ENCODE results near the gene HTRA3. TPM values are rescaled to one million over a fixed set of nuclear protein-coding genes. Genes with fewer than 3 reads are reported as not detected.

The HTRA3 gene
- total RNA-seq, 1 donor = 0.86 TPM

- DNase-seq (ENCODE audit: low read depth) = no peak
- TF ChIP-seq CTCF (IDR thresholded peaks at IDR 0.05; ENCODE audit: insufficient read depth, low read depth, low read length) = no peak
- H3K4me3 ChIP-seq (ENCODE audit: low read depth, low read length) = no peak overlapping the region
These were observed 20.6 kb downstream of the HTRA3 start for GRCh38 chr4:8289956-8290700.

DNA sequence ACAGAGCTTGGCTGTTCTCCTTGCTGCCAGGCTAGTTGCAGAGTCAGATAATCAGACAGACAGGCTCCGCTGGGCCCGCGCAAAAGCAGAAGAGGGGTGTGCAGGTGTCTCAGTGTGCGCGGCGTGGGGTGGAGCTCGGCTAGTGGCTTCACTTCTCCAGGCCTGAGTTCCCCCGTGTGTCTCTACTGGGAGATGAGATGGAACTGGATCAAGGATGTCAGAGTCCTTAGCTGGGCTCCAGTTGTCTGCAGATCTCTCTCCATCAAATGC, 21.1 kb downstream of the HTRA3 start:
- no peak for TF ChIP-seq CTCF (IDR thresholded peaks at IDR 0.05; ENCODE audit: insufficient read depth, low read depth, low read length)
- DNase-seq (ENCODE audit: low read depth) = no peak

DNA sequence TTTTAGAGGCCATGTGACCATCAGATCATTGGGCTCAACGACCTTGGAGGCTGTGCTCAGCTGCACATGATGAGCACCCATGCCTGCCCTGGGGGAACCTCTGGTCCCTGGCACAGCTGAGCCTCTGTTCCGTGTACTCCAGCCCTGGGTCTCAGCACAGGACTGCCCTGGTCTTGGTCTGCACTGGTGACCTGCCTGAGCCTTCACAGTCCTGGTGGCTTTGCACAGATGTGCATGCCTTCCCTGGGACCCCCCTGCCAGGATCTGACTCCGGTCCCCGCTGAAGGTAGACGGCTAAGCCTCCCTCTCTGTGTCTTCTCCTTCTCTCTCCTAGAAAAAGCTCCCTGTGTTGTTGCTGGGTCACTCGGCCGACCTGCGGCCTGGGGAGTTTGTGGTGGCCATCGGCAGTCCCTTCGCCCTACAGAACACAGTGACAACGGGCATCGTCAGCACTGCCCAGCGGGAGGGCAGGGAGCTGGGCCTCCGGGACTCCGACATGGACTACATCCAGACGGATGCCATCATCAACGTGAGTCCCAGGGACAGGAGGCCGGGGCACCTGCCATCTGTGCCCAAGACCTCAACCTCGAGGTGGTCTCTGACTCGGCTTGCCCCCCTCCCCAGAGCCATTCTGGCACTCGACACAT, 21.6 kb downstream of the HTRA3 start:
- no peak for TF ChIP-seq CTCF (IDR thresholded peaks at IDR 0.05; ENCODE audit: insufficient read depth, low read depth, low read length)

More for the DNA sequence above, 21.1 kb downstream of the HTRA3 start:
- no peak overlapping the region for H3K4me3 ChIP-seq (ENCODE audit: low read depth, low read length)

DNA sequence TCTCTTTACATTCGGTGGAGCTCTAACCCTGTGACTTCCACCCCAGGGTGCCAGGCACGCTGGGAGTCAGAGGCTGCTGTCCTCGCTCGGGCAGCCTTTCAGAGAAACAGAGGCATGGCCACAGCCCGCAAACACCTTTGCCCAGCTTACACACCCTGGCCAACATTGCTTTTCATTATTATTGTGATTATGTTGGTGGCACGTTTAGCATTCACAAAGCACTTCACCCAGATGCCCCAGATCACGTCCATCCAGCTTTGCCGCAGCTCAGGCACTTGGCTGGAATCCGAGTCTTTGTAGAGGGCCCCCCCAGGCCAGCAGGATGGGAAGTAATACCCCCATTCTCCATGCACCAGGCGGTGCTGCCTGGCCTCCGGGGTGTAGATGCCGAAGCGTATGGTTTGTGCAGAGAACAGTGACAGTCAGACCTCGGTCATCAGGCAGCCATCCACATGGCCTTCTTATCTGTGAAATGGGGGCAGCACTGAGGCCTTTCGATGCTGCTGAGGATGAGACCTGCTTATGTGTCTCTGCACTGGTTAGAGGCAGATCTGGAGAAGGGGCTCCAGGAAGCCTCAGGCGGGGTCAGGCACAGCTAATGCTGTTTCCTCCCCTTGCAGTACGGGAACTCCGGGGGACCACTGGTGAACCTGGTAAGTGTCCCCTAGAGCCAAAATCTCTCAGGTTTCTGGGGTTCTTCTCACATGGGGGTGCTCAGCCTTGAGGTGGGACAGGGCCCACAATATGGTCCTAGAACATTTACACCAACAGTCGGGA, 22.3 kb downstream of the HTRA3 start:
- TF ChIP-seq CTCF (IDR thresholded peaks at IDR 0.05; ENCODE audit: insufficient read depth, low read depth, low read length) = no peak
- H3K4me3 ChIP-seq (ENCODE audit: low read depth, low read length) = no peak overlapping the region
- DNase-seq (ENCODE audit: low read depth) = no peak

More for the DNA sequence above, 21.6 kb downstream of the HTRA3 start:
- no peak overlapping the region for H3K4me3 ChIP-seq (ENCODE audit: low read depth, low read length)
- no peak for DNase-seq (ENCODE audit: low read depth)

DNA sequence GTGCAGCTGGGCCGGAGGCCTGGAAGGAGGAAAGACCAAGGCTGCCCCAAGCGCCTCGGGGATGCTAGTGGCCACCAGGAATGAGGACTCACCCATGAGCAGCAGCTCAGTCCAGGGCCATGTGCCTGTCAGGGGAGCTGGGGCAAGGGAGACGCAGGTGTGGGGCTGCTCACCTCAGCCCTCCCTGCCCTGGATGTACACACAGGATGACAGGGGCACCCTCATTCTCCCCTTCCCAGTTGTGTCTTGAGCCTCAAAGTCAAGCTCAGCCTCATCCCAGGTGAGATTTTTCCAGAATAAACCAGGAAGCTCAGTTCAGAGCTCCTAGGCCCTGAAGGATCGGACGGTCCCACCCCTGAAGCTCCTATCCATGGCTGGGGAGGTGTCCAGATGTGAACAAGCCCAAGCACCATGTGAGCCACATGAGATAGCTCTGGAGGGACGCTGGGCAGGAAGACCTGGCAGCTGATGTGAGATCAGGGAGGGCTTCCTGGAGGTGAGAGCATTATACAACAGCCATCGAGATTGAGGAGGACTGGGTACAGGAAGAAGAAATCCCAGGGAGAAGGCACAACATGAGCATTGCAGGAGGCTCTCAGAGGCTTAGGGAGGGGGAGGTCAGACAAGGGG, 23.0 kb downstream of the HTRA3 start:
- DNase-seq (ENCODE audit: low read depth) = no peak
- H3K4me3 ChIP-seq (ENCODE audit: low read depth, low read length) = no peak overlapping the region
- TF ChIP-seq CTCF (IDR thresholded peaks at IDR 0.05; ENCODE audit: insufficient read depth, low read depth, low read length) = no peak

- no peak for DNase-seq (ENCODE audit: low read depth)
- TF ChIP-seq CTCF (IDR thresholded peaks at IDR 0.05; ENCODE audit: insufficient read depth, low read depth, low read length) = no peak
- no peak overlapping the region for H3K4me3 ChIP-seq (ENCODE audit: low read depth, low read length)
These were observed 23.8 kb downstream of the HTRA3 start for GRCh38 chr4:8293131-8293975.

All from fibroblast of villous mesenchyme (primary cell).